Fibroblast of upper back skin (primary cell): ENCODE measurements around the gene C1orf35.
"Not testable (repeated sequence)": the region's sequence is repeated elsewhere in the genome, so short reads cannot be mapped to it uniquely, and the experiment has no call there.

Source experiments
- DNase-seq: peaks from one replicate; pipeline ENCODE4 v3.0.0-alpha.2; 2013

The C1orf35 gene

DNA sequence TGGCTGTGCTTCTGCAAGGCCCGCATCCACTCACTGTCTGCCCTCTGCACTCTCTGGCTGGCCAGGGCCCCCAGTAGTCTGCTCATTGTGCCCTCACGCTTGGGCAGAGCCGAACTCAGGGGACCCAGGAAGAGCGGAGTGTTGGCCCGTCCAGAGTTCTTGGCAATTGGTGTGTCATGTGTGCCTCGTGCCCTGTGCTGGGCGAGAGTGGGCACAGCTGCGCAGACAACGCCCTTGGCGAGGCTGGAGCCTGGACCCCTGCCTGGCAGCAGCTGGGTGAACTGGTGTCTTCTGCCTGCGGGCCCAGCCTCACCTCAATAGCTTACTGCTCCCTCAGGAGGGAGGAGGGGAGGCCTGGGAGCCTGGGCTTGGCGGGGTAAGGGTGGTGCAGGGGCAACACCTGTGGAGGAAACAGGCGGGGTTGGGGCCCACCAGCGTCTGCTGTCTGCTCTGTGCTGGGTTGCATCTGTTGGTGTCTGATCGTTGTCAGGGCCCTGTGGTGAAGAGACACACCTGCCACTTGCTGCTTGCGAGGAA lies 39.1 kb upstream of the C1orf35 start:
- DNase-seq = no peak

DNA sequence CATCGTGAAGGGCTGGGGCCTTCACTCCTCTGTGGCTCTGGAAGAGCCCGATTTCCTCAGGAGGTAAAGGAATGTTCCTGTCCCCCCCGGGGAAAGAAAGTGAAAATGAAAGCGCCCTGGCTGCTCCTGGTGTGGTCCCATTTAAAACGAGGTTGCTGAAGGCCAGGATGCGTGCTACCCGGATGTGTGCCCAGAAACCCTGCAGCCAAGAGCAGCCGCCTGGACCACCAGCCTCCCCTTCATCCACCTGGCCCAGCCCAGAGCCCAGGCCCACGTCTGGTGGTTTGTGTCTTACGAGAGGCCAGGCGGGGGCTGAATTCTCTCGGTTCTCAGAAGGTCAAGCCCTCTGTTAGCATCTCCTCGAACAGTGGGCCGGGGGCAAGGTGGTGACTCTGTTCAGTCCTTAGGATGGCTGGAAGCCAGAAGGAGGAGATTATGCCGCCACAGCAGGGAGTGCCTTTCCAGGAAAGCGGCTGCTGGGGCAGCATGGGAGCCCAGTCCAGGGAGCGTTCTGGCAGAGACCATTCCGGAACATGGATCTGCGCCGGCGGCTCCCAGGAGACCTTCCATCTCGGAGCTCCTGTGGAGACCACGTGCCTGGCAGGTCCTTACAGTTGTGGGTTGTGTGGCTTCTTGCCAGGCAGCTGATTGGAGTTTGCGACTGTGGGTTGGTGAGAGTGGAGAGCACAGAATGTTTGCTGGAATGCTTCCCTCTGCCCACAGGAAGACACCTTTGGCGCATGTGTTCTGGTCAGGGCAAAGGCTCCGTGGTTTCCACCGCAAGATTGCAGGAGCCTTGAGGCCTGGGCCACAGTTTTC lies 38.3 kb upstream of the C1orf35 start:
- peak; percentile 44 for DNase-seq

DNA sequence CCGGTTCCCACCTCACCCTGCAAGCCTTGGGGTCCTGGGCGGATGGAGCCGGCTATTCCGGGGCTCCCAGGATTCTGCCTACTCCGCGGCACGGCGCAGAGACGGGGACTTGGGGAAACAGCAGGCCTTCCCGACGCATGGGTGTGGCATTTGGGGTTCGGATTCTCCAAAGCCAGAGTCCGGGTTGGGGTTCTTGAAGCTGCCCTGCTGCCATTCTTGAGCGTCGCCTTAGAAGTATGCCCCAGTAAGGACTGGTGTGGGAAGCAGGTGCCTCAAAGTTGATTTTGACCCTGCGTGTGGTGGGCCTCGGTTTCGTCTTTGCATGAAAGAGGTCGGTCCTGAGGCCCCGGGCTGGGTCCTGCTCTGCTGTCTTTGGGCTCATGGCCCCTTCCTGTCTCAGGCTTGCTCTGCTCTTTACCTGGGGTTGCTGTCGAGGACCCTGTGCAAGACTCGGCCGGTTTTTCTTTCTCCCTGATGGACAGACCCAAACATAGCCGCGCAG lies 37.6 kb upstream of the C1orf35 start:
- no peak for DNase-seq

DNA sequence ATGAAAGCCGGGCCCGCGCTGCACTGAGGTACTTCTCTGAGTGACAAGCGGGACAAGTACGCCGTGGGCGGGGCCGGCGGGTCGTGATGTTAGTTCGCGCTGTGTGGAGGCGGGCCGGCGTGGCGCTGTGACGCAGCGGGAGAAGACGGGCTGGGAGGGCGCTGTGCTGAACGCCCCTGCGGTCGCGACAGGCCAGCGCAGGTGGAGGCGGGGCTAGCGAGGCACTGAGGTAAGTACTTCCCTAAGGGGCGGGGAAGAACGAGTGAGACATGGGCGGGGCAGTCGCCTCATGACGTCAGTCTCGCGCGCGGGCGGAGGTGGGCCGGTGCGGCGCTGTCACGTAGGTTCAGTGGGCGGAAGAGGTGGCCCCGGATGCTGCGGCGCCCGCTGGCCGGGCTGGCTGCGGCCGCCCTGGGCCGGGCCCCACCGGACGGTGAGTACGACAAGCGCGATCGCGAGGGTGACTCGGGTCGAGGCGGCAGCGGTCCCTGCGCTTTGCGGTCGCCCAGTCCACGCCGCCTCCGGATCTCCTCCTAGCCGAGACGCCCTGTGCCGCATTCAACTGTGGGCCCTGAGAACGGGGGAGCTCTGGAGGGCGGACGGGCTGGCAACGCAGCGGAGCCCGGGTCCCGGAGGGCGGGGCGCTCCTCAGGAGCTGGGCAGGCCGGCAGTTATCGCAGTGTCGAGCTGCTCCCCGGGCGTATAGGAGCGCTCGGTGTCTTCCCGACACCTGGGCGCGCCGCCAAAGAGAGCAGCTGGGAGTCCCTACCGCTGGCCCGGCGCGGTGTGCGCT lies 37.0 kb upstream of the C1orf35 start, which contains the start of gene GUK1:
GUK1 (plus strand) TSS at position 349 of the 793 bp plus-strand sequence; CDS start at position 373, 24 bp downstream.
- peak; percentile 99 for DNase-seq

DNA sequence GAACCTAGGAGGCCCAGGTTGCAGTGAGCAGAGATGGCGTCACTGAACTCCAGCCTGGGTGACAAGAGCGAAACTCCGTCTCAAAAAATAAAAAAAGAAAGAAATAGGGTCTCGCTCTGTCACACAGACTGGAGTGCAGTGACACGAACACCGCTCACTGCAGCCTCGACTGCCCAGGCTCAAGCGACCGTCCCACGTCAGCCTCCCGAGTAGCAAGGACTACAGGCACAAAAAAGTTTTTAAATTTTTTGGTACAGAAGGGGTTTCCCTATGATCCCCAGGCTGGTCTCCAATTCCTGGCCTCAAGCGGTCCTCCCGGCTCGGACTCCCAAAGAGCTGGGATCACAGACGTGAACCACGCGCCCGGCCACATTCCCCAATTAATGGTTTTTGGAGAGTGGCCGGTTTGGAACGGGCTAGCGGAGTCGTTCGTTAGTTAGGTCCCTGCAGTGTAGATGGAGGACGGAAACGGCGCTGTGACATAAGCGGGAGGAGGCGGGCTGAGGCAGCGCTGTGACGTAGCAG lies 36.3 kb upstream of the C1orf35 start:
- DNase-seq = no peak

DNA sequence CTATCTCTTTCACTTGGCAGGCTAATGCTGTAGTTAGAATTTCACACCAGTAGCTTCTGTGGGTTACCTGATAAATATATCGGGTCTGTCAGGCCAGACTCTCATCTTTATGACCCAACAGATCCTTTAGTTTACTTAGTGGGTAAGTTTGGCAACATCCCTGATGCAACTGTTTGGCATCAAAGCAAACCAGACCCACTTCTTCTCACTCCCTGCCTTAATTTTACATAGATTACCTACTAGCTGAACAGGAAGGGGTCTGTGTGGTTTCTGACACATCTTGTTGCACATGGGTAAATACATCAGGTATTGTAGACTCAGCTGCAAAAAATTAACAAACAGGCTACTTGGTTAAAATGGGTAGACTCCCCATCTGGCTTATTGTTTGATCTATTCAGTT lies 33.8 kb upstream of the C1orf35 start:
- no peak for DNase-seq

DNA sequence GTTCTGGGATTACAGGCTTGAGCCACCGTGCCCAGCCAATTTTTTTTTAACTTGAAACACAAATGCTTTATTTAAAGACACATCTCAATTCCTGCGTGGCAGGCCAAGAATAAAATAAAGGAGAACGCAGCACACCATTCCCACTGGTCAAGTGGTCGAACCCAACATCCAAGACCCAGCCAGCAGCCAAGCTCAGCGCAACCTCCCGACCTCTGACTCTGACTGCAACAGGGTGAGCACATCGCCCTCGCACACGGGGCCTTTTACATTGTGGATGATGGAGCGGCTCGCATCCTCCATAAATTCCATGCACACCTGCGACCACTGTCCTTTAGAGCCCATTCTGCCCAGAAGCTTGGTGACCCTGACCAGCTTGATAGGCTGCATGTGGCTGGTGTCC lies 31.5 kb upstream of the C1orf35 start:
- no peak for DNase-seq

DNA sequence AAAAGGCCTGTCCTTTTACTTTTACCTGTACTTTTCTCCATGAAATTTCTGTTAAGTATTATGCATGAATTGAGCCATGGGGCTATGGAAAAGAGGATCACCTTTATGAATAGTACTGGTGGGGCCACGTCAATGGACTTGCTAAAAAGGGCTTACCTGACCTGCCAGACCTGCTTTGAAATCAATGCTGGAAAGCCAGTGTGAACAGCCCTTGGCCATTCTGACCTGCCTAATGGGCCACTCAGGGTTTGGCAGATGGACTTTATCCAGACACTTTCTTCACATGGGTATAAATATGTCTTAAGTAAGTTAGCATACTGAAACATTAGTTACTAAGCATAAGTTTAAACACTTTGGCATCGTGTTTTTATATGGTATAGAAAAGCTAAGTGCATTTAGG lies 28.6 kb upstream of the C1orf35 start:
- no peak for DNase-seq

DNA sequence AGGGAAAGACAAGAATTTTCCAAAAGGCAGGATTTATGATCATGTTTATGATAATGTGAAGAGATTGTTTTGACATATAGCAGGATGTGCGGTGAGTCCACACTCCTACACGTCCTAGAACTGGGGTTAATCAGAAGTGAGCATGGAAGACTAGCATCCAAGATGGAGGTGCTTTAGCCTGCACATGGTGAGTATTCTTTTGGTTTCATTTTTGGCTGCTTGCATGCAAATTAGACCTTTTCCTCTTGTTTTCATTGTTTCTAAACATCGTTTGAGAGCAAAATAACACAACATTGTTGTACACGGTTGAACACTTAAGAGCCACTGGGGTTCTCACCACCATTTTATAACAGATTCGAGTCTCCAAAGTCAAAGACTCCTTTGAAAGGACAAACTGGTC lies 22.1 kb upstream of the C1orf35 start:
- DNase-seq = no peak

DNA sequence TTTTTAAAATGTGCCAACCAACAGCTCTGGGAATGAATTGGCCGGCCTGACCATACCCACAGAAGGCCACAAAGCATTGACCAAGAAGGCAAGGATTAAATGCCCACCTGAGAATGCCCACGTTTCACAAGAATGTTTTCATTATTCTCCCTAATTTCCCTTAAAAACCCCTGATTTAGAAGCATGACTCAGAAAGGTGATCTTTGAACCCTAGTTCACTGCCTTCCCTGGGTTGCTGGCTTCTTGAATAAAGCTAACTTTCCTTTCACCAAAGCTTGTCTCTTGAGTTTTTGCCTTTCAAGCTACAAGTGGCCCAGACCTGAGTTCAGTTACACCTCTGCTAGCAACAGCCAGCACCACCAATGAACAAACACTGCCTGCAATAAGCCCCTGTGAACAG lies 20.4 kb upstream of the C1orf35 start:
- DNase-seq = no peak

DNA sequence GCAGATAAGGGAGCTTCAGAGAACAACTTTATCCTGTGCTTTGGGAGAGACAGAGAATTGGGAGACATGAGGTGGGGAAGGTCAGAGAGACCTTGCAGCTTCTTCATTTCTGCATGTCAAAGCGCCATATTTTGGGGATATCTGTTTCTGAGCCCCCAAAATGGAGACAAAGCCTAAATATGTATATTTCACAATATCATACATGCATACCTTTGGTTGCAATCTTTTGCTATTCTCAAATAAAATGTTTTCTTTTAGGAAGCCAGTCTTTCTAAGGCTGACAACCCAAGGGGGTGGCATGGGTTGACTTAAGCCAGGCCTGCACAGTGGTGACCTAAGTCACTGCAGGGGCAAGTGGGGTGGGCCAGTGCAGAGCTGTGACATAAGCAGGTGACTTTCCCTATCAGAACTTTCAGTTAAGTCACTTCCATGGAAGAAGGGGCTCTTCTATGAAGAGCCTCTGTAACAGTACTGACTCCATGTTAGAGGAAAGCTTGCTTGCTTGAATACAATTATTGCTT lies 19.9 kb upstream of the C1orf35 start:
- DNase-seq = no peak

DNA sequence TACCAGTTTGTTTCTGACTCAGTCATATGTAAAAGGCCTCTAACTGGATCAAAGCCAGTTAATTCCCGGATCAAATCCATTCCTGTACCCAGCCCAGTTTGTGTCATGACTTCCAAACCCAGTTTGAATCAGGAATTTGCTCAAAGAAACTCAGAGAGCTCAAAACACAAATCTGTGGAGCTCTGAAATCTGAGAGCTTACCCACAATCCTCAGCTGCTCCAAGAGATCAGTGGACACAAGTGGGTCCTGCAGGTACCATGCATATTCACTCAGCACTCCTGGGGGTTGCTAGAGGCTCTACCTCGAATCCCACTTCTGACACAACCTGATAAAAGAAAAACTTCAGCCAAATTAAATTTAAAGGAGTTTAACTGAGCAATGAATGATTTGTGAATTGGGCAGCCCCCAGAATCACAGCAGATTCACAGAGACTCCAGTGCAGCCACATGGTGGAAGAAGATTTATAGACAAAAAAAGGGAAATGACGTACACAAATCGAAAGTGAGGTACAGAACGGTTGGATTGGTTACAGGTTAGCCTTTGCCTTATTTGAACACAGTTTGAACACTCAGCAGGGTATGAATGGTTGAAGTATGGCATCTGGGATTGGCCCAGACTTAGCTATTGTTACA lies 17.8 kb upstream of the C1orf35 start:
- no peak for DNase-seq

DNA sequence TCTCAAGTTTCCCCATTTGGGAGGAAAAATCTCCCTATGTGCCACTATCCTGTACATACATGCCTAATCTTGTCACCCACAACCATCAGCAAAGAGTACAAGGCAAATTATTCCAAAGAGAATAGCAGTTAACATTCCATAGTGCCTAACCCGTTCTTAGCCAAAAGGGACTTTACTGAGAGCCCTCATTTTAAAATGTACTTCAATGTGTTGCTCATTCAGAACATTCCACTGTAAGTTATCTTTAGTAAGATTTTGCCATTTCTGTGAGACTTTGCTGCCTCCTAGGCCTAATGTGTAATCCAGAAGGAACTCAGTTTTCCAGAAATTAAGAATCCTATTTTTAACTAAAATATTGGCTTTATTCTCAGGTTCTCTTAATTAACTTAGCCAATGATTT lies 17.2 kb upstream of the C1orf35 start:
- no peak for DNase-seq

DNA sequence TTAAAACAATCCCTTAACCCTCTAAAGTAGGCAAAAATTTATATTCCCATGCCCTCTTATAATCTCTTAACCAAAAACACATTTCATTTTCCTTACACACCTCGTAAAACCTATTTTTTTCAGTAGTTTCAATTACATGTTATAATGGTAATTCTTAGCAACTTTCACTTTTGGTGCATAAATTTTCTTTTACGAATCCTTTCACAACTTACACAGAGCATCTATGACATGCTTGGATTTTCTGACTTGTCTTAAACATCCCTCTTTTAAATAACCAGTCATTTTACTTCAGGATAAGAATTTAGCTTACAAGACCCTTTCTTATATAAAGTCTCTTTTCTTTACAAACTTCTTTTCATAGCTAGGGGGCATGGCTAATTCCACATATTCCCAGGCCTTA lies 14.9 kb upstream of the C1orf35 start:
- DNase-seq = no peak

DNA sequence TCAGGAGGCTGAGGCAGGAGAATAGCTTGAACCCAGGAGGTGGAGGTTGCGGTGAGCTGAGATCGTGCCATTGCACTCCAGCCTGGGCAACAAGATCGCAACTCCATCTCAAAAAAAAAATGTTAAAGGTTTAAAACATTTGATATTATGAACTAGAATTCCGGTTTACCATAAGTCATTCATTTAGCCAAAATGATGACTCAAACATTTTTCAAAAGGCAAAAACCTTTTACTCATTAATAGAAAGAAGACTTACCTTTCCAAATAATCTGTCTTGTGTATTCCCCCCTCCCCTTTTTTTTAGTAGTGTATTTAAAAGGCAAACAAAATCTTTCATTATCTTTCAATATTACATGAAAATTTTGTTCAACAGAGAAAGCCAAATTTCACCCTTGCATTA lies 14.2 kb upstream of the C1orf35 start:
- no peak for DNase-seq

DNA sequence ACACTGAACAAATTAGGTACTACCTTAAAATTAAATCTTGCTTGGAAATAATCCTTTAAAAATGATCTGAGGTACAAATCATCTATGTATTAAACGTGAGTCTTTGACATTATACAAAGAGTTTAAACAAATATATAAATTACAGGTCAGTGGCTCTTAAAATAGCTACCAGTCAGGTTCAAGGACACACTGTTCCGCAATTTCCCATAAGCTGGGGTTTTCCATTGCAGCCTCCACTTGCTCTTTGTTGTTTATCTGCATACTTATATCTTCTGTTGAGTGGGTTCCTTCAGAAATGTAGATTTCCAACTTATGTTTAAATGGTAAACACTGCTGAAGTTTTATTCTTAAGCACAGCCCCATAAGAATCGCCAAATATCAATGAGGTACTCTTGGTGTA lies 11.7 kb upstream of the C1orf35 start:
- no peak for DNase-seq

DNA sequence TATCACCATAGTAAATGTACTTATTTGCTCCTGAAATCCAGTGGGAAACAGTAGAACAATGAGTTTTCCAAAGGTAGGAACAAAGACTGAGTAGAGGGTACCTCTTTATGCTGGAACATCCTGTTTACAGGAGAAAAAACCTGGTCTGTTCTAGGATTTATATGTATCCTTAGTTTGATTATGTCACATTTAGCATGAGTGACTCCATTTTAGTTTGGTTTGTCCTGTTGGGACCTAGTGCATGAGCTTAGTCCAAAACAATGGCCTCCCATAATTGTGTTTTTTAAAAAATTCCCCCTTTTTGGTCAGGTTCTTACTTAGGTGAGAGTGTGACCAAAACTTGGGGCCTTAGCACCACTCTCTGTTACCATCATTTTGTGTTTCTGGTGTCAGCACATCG lies 9.5 kb upstream of the C1orf35 start:
- no peak for DNase-seq

DNA sequence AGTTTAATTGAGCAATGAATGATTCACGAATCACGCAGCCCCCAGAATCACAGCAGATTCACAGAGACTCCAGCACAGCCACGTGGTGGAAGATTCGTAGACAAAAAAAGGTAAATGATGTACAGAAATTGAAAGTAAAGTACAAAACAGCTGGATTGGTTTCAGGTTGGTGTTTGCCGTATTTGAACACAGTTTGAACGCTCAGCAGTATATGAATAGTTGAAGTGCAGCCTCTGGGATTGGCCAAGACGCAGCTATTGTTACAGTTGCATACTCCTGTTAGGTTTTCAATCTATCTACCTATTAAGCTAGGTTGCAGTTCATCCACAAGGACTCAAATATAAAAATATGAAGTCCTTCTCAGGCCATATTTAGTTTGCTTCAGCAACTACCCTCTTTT lies 9.0 kb upstream of the C1orf35 start:
- DNase-seq = no peak

DNA sequence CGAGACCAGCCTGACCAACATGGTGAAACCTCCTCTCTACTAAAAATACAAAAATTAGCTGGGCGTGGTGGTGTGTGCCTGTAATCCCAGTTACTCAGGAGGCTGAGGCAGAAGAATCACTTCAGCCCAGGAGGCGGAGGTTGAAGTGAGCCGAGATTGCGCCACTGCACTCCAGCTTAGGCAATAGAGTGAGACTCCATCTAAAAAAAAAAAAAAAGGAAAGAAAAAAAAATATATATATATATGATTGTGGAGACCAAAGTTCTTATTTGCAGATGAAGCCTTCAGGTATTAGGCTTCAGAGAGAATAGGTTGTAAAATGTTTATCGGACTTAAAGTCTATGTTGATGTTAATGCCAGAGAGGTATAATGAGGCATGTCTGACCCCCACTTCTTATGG lies 8.2 kb upstream of the C1orf35 start:
- not testable (repeated sequence) for DNase-seq

DNA sequence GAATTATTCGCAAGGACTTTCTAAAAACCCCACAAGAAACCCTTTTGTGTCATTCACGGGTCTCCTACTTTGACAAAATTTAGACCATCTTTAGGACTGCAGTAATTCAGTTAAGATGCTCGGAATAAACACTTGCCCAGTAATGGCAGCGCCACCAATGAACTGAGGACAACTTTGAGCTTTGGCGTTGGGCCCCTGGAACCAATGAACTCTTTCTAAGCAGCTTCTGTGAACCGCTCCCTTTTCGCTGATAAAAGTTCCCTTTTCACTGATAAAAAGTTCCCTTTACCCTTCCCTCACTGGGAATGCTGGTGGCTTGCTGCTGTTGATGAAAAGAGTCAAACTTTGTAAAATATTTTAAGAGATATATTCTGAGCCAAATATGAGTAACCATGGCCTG lies 7.4 kb upstream of the C1orf35 start:
- DNase-seq = no peak

DNA sequence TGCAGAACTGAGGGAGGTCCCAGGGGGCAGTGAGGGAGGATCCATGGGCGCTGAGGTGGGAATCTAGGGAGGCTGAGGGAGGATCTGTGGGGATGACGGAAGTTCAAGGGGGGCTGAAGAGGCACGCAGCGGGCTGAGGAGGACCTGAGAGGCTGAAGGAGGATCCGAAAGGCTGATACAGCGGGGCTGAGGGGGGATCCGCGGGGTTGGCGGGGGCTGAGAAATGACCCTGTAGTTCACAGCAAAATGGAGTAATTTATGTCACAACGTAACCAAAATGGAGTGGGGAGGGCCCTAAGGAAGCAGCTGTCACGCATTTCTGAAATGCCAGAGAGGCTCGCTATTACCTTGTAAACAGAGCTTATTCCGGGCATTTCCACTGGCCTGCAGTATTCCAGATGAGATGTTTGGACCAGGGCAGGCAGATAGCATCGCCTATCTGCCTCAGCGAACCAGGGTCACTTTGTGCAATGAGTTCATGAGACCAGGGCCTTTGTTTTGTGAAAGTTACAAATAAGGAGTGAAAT lies 6.9 kb upstream of the C1orf35 start:
- DNase-seq = no peak
